ENCODE results near the gene SLC24A3. TPM values are rescaled to one million over a fixed set of nuclear protein-coding genes. Genes with fewer than 3 reads are reported as not detected.

SLC24A3 gene
- total and polyA plus RNA-seq, 11 donors = 0.26 to 3.9 (median 0.77) TPM

DNA sequence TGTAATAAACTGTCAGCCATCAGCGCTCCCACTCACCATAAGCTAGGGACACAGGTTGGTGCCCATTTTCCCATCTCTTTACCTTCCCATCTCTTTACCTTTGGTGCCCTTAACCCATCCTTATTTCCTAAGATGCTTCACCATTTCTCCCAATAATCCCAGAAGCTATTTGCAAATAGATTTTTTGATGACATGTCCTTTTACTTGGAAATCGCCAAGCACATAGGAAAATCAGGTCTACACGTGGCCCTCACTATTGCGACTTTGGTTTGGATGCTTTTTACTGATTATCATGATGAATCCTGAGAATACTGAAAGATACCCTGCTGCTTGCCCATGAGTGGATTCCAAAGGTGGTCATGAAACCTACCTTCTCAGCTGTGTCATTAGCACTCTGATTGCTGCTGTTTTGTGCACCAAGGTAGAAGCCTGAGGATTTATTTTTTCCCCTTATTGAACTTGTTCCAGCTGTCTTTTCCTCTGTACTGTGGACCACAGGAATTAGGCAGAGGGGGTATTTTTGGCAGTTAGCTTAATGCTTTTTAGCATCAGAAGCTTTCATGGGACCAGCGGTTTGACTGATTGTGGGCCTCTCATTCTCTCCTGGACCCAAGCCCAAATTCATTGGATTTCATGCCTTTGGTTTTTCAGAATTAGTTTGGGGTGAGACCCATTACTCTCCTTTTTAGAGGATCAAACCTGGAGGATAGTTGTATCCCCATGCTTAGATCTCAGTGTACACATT lies 316.0 kb downstream of the SLC24A3 start:
- TF ChIP-seq, protein P1, sequence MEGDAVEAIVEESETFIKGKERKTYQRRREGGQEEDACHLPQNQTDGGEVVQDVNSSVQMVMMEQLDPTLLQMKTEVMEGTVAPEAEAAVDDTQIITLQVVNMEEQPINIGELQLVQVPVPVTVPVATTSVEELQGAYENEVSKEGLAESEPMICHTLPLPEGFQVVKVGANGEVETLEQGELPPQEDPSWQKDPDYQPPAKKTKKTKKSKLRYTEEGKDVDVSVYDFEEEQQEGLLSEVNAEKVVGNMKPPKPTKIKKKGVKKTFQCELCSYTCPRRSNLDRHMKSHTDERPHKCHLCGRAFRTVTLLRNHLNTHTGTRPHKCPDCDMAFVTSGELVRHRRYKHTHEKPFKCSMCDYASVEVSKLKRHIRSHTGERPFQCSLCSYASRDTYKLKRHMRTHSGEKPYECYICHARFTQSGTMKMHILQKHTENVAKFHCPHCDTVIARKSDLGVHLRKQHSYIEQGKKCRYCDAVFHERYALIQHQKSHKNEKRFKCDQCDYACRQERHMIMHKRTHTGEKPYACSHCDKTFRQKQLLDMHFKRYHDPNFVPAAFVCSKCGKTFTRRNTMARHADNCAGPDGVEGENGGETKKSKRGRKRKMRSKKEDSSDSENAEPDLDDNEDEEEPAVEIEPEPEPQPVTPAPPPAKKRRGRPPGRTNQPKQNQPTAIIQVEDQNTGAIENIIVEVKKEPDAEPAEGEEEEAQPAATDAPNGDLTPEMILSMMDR (IDR thresholded peaks at IDR 0.05) = no peak
- no peak for TF ChIP-seq POLR2A (IDR thresholded peaks at IDR 0.05)
- no peaks in the 10 kb centered on the region for H3K4me1 ChIP-seq
- no peak overlapping the region for H3K4me3 ChIP-seq
- ATAC-seq (no peak), DNase-seq (no peak)
- H3K9me3 ChIP-seq = no peaks in the 10 kb centered on the region
- no peak overlapping the region for H3K27ac ChIP-seq
- WGBS, 4 donors = 85 to 90% (median 87%) methylated on average over 5 of the region's 5 CpGs
- intact Hi-C loops (cut with DNase I) = no loop called here
- no peaks in the 10 kb centered on the region for H3K36me3 ChIP-seq
- H3K27me3 ChIP-seq = peaks cover 0 to 5% (median 0%) of the 10 kb centered on the region in 9 donors

DNA sequence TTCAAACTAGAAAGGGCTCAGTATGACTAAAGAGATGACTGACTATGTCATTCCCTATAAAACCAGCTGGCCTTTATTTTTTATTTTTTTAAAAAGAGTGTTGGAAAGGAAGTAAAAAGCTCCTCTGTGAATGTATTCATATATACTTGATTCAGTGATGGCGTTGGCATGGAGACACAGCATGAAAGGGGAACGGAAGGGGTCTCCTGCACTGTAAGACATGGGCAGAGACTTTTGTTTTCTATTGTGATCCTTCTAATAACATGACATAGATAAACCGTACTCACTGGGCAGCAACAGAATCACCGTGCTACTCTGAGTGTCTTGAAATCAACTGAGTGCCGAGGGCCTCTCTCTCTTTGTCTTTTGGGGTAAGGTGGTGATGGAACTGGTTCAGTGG lies 317.6 kb downstream of the SLC24A3 start:
- no peak for TF ChIP-seq POLR2A (IDR thresholded peaks at IDR 0.05)
- TF ChIP-seq, protein P1 (IDR thresholded peaks at IDR 0.05) = no peak
- ATAC-seq = no peak
- WGBS, 4 donors = 80 to 87% (median 85%) methylated on average over 5 of the region's 5 CpGs
- Histone ChIP-seq H3K4me1 (no peaks in the 10 kb centered on the region), H3K27me3 (peaks cover 0 to 5% (median 0%) of the 10 kb centered on the region in 9 donors), H3K9me3 (peaks cover 0 to 6% (median 0%) of the 10 kb centered on the region in 12 donors), H3K27ac (no peak overlapping the region), H3K4me3 (no peak overlapping the region), H3K36me3 (no peaks in the 10 kb centered on the region)
- DNase-seq = no peak
- intact Hi-C loops (cut with DNase I) = no loop called here

DNA sequence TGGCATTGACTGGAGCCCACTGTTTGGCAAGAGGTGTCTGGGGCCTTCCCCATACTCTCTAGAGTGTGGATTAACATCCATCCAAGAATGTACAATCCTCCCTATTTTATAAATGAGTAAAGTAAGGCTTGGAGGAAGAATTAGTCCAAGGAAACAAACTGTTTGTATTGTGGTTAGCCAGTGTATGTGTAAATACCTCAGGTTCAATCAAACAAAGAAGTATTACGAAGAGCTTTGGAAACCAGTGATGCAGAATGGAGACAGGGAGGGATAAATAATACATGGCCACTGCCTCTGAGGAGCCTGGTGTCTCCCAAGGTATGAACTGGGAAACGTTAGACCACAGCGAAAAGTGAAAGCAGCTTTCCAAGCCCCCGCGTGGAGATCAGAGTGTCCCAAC lies 319.0 kb downstream of the SLC24A3 start:
- no peaks in the 10 kb centered on the region for H3K36me3 ChIP-seq
- H3K9me3 ChIP-seq = peaks cover 0 to 15% (median 0%) of the 10 kb centered on the region in 12 donors
- ATAC-seq (no peak), DNase-seq (no peak)
- no peaks in the 10 kb centered on the region for H3K4me1 ChIP-seq
- no peak overlapping the region for H3K4me3 ChIP-seq
- WGBS, 4 donors = 89 to 91% (median 90%) methylated on average over 5 of the region's 5 CpGs
- H3K27ac ChIP-seq = no peak overlapping the region
- intact Hi-C loops (cut with DNase I) = no loop called here
- peaks cover 0 to 5% (median 0%) of the 10 kb centered on the region in 9 donors for H3K27me3 ChIP-seq
- TF ChIP-seq, protein P1 (IDR thresholded peaks at IDR 0.05) = no peak
- no peak for TF ChIP-seq POLR2A (IDR thresholded peaks at IDR 0.05)

DNA sequence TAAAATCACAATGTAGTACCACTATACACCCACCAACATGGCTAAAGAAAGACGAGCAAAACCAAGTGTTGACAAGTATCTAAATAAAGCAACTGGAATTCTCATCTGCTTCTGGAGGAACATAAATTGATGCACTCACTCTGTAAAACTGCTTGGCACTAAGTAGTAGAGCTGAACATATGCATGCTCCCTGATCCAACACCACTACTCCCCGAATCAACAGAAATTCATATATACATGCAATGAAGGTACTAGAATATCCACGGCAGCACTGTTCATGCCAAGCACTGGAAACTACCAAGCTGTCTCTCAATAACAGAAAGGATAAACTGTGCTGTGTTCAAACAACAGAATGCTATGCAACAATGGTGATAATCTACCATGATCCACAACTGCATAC lies 326.1 kb downstream of the SLC24A3 start:
- no peak for DNase-seq
- Histone ChIP-seq H3K4me3 (no peak overlapping the region), H3K4me1 (no peaks in the 10 kb centered on the region), H3K27ac (no peak overlapping the region), H3K9me3 (peaks cover 0 to 15% (median 0%) of the 10 kb centered on the region in 12 donors), H3K36me3 (no peaks in the 10 kb centered on the region), H3K27me3 (peaks cover 0 to 3% (median 0%) of the 10 kb centered on the region in 9 donors)
- no peak for TF ChIP-seq POLR2A (IDR thresholded peaks at IDR 0.05)
- TF ChIP-seq, protein P1 (IDR thresholded peaks at IDR 0.05) = no peak
- intact Hi-C loops (cut with DNase I) = no loop called here
- WGBS, 4 donors = 78 to 84% (median 80%) methylated on average over 3 of the region's 3 CpGs
- ATAC-seq = no peak

All from heart left ventricle (tissue), 16 donors.